ENCODE results near the gene NIPAL4.

NIPAL4 gene

GRCh38 chr5:157521704-157522029 lies 61.7 kb downstream of the NIPAL4 start:
- intact Hi-C loops (cut with micrococcal nuclease), result no loop called here
- H3K9me3 Mint-ChIP-seq, result no peaks in the 10 kb centered on the region
- H3K36me3 Mint-ChIP-seq (ENCODE audit: low read depth), result peaks cover 83% of the 10 kb centered on the region
- no peak overlapping the region for H3K4me3 Mint-ChIP-seq
- no peaks in the 10 kb centered on the region for H3K27me3 Mint-ChIP-seq
- H3K27ac Mint-ChIP-seq, result no peak overlapping the region
- peaks cover 8% of the 10 kb centered on the region for H3K4me1 Mint-ChIP-seq (ENCODE audit: low read depth)

GRCh38 chr5:157523976-157524375 lies 64.0 kb downstream of the NIPAL4 start:
- Mint-ChIP-seq H3K4me1 (ENCODE audit: low read depth) (peaks cover 13% of the 10 kb centered on the region), H3K4me3 (no peak overlapping the region)

More at GRCh38 chr5:157523976-157524375, 64.0 kb downstream of the NIPAL4 start:
- no peaks in the 10 kb centered on the region for H3K9me3 Mint-ChIP-seq
- intact Hi-C loops (cut with micrococcal nuclease), result no loop called here
- H3K27me3 Mint-ChIP-seq, result no peaks in the 10 kb centered on the region
- H3K27ac Mint-ChIP-seq, result no peak overlapping the region
- H3K36me3 Mint-ChIP-seq (ENCODE audit: low read depth), result peaks cover 85% of the 10 kb centered on the region
